ENCODE data around the gene SNRNP35.

The SNRNP35 gene

DNA sequence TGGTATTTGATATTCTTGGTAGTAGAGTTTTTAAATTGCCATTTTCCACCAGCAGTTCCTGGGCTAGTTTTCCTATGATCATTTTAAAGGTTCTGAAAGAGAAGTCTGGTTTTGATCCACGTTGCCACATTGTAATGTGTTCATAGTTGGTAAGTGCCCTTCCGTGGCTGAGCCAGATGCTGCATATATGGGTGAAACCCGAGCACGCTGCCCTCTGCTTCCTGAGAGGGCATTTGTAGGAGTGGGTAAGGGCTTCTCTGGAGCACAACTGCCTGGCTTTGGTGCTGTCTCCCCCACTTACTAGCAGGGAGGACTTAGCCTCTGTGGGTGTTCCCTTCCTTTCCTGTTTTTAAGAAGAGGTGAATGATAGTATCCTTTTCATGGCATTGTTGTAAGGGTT, 7.1 kb downstream of the SNRNP35 start:
- DNase-seq (ENCODE audit: insufficient read length, low spot score) (no peak), FAIRE-seq (no peak)
- TF ChIP-seq, protein P1, sequence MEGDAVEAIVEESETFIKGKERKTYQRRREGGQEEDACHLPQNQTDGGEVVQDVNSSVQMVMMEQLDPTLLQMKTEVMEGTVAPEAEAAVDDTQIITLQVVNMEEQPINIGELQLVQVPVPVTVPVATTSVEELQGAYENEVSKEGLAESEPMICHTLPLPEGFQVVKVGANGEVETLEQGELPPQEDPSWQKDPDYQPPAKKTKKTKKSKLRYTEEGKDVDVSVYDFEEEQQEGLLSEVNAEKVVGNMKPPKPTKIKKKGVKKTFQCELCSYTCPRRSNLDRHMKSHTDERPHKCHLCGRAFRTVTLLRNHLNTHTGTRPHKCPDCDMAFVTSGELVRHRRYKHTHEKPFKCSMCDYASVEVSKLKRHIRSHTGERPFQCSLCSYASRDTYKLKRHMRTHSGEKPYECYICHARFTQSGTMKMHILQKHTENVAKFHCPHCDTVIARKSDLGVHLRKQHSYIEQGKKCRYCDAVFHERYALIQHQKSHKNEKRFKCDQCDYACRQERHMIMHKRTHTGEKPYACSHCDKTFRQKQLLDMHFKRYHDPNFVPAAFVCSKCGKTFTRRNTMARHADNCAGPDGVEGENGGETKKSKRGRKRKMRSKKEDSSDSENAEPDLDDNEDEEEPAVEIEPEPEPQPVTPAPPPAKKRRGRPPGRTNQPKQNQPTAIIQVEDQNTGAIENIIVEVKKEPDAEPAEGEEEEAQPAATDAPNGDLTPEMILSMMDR (IDR thresholded peaks at IDR 0.05; ENCODE audit: insufficient read depth, missing control alignments), result no peak

DNA sequence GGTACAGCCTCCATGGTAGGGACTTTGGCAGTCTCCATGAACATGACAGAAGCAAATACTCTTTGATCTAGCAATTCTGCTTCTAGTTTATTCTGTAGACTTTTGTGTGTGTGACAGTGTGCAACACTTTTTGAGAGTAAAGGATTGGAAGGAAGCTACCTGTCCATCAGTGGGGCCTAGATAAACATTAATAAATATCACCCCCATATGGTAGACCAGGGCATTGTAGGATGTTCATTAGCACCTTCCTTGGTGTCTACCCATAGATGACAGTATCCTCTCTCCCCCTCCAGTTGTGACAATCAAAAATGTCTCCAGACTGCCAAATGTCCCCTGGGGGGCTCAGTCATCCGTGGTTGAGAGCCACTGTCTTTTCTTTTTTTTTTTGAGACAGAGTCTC, 10.8 kb downstream of the SNRNP35 start:
- DNase-seq (ENCODE audit: insufficient read length, low spot score) (peak; percentile 28), FAIRE-seq (no peak)
- TF ChIP-seq, protein P1 (IDR thresholded peaks at IDR 0.05; ENCODE audit: insufficient read depth, missing control alignments), result peak; percentile 7

DNA sequence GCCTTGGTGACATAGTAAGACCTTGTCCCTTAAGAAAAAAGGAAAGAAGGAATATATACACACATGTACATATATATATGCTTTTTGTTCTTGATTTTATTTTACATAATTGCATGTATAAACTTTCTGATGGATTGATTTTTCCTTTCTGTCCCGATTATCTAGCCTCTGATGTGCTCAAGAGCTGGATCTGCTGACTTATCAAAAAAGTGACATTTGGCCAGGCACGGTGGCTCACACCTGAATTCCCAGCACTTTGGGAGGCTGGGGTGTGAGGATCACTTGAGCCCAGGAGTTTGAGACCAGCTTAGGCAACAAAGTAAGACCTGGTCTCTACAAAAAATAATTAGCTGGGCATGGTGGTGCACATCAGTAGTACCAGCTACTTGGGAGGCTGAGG, 12.0 kb downstream of the SNRNP35 start:
- TF ChIP-seq, protein P1 (IDR thresholded peaks at IDR 0.05; ENCODE audit: insufficient read depth, missing control alignments), result no peak
- DNase-seq (ENCODE audit: insufficient read length, low spot score) (no peak), FAIRE-seq (no peak)

DNA sequence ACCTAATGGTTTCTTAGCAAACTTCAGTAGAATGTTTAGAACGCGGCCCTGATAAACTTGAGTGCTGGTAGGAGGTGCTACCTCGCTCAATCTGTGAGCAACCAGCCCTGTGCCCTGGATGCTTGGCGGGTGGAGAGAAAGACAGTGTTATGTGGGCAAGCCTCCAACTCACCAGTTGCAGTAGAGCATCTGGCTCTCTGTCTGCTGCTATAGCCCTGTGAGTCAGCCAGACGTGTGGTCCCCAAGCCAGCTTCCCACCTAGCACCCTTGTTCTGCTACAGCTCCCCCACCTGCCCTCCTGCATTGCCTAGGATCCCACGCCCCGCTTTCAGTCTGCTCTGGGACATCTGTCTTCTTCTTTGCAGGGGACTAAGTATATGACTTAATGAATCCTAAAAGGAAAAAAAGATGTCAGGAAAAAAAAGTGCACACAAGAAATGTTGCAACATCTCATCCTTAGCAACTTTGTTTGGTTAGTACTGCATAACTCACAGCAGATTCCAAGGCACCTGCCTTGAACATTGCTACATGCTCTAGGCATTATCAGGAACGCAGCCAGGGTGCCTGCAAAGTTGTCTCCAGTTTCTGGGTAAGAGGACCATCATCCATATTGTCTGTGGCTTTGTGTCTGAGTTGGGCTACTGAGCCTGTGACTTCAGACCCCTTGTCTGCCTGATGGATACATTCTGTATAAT, 13.6 kb downstream of the SNRNP35 start:
- TF ChIP-seq, protein P1 (IDR thresholded peaks at IDR 0.05; ENCODE audit: insufficient read depth, missing control alignments), result no peak
- no peak for DNase-seq (ENCODE audit: insufficient read length, low spot score)
- no peak for FAIRE-seq

DNA sequence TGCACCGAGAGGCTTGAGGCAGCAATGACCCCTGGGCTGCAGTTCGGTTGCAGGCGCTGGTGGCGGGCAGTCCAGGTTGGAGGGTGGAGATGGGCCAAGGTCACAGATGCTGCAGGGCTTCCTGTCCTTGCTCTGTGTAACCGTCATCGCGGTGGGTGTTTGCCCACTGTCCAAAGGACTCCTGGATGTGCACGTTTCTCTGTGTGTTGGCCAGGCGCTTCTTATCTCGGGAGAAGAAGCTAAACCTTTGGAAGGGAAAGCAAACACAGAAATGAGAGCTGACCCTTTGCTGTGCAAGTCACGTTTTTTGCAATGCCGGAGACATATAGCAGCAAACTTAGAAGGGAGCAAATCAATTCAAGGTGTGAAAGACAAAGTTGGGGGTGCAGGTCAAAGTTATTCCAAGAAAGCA, 14.5 kb downstream of the SNRNP35 start:
- no peak for DNase-seq (ENCODE audit: insufficient read length, low spot score)
- no peak for FAIRE-seq
- TF ChIP-seq, protein P1 (IDR thresholded peaks at IDR 0.05; ENCODE audit: insufficient read depth, missing control alignments), result no peak

DNA sequence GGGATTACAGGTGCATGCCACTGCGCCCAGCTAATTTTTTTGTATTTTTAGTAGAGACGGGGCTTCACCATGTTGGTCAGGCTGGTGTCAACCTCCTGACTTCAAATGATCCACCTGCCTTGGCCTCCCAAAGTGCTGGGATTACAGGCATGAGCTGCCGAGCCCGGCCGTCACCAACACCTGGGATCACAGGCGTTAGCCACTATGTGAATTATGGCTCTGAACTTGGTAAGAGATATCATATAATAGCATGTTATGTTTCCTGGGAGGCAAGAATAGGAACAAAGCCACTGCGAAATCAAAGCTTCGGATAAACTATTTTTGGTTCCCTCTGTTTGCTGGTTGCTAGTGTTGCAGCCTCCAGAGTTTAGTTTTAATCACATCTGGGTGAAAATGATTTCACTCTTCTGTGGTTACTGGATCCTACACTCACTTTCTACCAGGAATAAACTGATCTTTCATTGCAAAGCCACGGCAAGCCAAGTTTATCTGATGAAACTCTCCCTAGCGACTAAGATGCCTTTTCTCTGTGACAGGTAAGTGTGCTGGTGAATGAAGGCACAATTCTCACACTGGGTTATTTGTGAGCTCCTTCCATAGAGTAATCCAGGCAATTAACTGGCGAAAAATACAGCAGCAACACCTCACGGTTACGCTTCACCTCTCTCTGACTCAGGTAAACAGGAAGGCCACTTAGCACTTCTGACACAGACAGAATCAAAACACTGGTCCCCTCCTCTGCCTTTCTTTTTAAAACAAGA, 16.7 kb downstream of the SNRNP35 start:
- TF ChIP-seq, protein P1 (IDR thresholded peaks at IDR 0.05; ENCODE audit: insufficient read depth, missing control alignments), result no peak
- no peak for DNase-seq (ENCODE audit: insufficient read length, low spot score)
- no peak for FAIRE-seq

DNA sequence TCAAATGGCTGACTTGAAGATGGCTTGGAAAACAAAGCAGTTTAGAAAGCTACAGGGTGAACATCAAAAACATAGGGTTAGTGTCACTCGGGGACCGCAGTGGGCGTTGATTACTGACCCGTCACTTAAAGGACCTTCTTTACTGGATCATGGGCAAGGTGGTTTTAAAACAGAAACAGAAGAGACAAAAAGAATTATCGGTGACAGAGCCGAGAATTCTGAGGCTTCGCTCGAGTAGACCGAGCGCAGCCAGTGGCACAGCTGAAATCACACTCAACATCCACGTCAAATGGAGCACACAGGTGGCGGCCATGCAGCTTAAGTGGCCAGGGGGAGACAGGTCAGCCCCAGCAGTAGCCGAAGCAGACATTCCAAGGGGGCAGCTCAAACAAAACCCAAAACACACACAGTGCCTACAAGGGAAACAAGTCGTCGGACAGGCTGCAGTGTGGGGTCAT, 17.3 kb downstream of the SNRNP35 start:
- no peak for DNase-seq (ENCODE audit: insufficient read length, low spot score)
- TF ChIP-seq, protein P1 (IDR thresholded peaks at IDR 0.05; ENCODE audit: insufficient read depth, missing control alignments), result no peak
- no peak for FAIRE-seq

Measured in D721Med (cell line).